Tibial artery (tissue), 4 donors: ENCODE data around the gene POLL.

ENCODE experiments used
- DNase-seq, 2 donors: peaks; one replicate each; pipeline ENCODE4 v3.0.0-alpha.2; 2019
- H3K27ac ChIP-seq, 2 donors: fragments of 200-600 bp; sonication (generic) in 1 of 2; 1 replicate in 1 of 2; 2 replicates in 1 of 2; pipeline ENCODE4 v1.5.1; 2018 to 2019; ENCODE audit warnings: mild to moderate bottlenecking in 1 of 2
- H3K27me3 ChIP-seq, 2 donors: fragments of 200-600 bp; sonication (generic) in 1 of 2; one replicate each; pipeline versions ENCODE4 v1.5.1 to v1.6.0; 2016 to 2019
- H3K36me3 ChIP-seq, 3 donors: fragments of 200-600 bp; sonication (generic) in 2 of 3; one replicate each; pipeline ENCODE4 v1.5.1; 2016 to 2019; ENCODE audit warnings: mild to moderate bottlenecking in 2 of 3
- H3K4me1 ChIP-seq, 4 donors: fragments of 200-600 bp; sonication (generic) in 2 of 4; 1 replicate in 3 of 4; 2 replicates in 1 of 4; pipeline ENCODE4 v1.5.1; 2016 to 2019
- H3K4me3 ChIP-seq, 2 donors: fragments of 200-600 bp; sonication (generic) in 1 of 2; 1 replicate in 1 of 2; 2 replicates in 1 of 2; pipeline ENCODE4 v1.5.1; 2018 to 2019; ENCODE audit warnings: mild to moderate bottlenecking in 2 of 2
- H3K9me3 ChIP-seq, 3 donors: fragments of 200-600 bp; sonication (generic) in 1 of 3; one replicate each; pipeline ENCODE4 v1.5.1; 2016 to 2019
- intact Hi-C: fragments of 100-400 bp; cut with DNase I; formaldehyde crosslinking; loops from one replicate; pipeline ENCODE4 v1.15.0; 2023; ENCODE audit warnings: low total_unique reads
- TF ChIP-seq, protein P1 (sequence below), 2 experiments: fragments of 200-600 bp in 1 of 2; fragments of 450-650 bp in 1 of 2; IDR thresholded peaks; one replicate each; pipeline ENCODE4 v1.5.1; 2017 to 2019; ENCODE audit warnings: antibody characterized with exemption in 2 of 2, mild to moderate bottlenecking in 1 of 2, moderate library complexity in 1 of 2

Gene POLL

DNA sequence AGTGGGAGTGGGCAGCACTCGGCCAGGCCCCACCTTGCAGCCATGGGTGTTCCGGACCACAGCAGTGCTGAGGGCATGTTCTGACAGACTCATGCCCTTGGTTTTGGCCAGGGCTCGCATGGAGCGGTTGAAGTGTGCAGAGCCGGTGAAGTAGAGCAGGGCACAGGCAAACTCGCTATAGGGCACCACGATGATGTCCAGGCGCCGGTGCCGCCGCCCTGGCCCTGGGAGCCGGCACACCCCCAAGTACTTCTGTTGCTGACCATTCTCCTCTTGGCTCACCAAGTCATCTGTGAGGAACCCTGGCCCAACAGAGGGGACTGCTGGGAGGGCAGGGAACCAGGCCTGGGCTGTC lies 8.6 kb downstream of the POLL start:
- Histone ChIP-seq H3K4me3 (no peak overlapping the region), H3K4me1 (no peaks in the 10 kb centered on the region), H3K27me3 (no peaks in the 10 kb centered on the region), H3K27ac (no peak overlapping the region), H3K36me3 (peaks cover 25 to 87% (median 74%) of the 10 kb centered on the region in 3 donors), H3K9me3 (no peaks in the 10 kb centered on the region)
- DNase-seq, result no peak
- TF ChIP-seq, protein P1, sequence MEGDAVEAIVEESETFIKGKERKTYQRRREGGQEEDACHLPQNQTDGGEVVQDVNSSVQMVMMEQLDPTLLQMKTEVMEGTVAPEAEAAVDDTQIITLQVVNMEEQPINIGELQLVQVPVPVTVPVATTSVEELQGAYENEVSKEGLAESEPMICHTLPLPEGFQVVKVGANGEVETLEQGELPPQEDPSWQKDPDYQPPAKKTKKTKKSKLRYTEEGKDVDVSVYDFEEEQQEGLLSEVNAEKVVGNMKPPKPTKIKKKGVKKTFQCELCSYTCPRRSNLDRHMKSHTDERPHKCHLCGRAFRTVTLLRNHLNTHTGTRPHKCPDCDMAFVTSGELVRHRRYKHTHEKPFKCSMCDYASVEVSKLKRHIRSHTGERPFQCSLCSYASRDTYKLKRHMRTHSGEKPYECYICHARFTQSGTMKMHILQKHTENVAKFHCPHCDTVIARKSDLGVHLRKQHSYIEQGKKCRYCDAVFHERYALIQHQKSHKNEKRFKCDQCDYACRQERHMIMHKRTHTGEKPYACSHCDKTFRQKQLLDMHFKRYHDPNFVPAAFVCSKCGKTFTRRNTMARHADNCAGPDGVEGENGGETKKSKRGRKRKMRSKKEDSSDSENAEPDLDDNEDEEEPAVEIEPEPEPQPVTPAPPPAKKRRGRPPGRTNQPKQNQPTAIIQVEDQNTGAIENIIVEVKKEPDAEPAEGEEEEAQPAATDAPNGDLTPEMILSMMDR (IDR thresholded peaks at IDR 0.05), result no peak
- intact Hi-C loops, result no loop called here

- DNase-seq, result no peak
- intact Hi-C loops, result no loop called here
- peaks cover 25 to 84% (median 74%) of the 10 kb centered on the region in 3 donors for H3K36me3 ChIP-seq
- no peak overlapping the region for H3K4me3 ChIP-seq
- TF ChIP-seq, protein P1 (IDR thresholded peaks at IDR 0.05), result no peak
- no peak overlapping the region for H3K27ac ChIP-seq
- H3K9me3 ChIP-seq, result no peaks in the 10 kb centered on the region
- no peaks in the 10 kb centered on the region for H3K27me3 ChIP-seq
- H3K4me1 ChIP-seq, result no peaks in the 10 kb centered on the region
Measured at GRCh38 chr10:101578803-101579515, 9.1 kb downstream of the POLL start.

DNA sequence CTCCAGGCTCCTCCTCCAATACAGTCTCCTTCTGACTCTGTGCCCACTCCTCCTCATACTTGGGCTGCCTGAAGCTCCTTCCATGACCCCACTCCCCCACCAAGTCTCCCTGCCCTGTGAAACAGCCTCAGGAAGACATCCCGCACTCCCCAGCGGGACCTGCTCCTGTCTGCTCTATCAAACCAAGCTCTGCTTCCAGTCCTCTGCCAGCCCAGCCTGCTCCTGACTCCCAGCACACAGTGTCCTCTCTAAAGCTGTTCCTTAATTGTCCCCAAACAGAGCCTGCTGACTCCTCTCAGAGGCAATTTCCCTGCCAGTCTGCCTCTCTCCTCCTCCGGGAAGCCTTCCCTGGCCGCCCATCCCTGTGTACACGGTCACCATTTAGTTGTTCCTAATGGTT lies 9.9 kb downstream of the POLL start:
- intact Hi-C loops, result no loop called here
- TF ChIP-seq, protein P1 (IDR thresholded peaks at IDR 0.05), result no peak
- Histone ChIP-seq H3K36me3 (peaks cover 25 to 76% (median 66%) of the 10 kb centered on the region in 3 donors), H3K27me3 (no peaks in the 10 kb centered on the region), H3K4me3 (no peak overlapping the region), H3K27ac (no peak overlapping the region), H3K4me1 (no peaks in the 10 kb centered on the region), H3K9me3 (peaks cover 0 to 4% (median 4%) of the 10 kb centered on the region in 3 donors)
- no peak for DNase-seq

GRCh38 chr10:101577121-101577871 lies 10.8 kb downstream of the POLL start:
- Histone ChIP-seq H3K4me1 (no peaks in the 10 kb centered on the region), H3K4me3 (no peak overlapping the region), H3K9me3 (peaks cover 0 to 13% (median 12%) of the 10 kb centered on the region in 3 donors), H3K27ac (no peak overlapping the region), H3K36me3 (peaks cover 25 to 73% (median 64%) of the 10 kb centered on the region in 3 donors), H3K27me3 (no peaks in the 10 kb centered on the region)
- intact Hi-C loops, result no loop called here
- DNase-seq, result no peak
- TF ChIP-seq, protein P1 (IDR thresholded peaks at IDR 0.05), result no peak

- peaks cover 0 to 13% (median 12%) of the 10 kb centered on the region in 3 donors for H3K9me3 ChIP-seq
- intact Hi-C loops, result no loop called here
- H3K27ac ChIP-seq, result no peak overlapping the region
- no peak for DNase-seq
- no peaks in the 10 kb centered on the region for H3K27me3 ChIP-seq
- TF ChIP-seq, protein P1 (IDR thresholded peaks at IDR 0.05), result no peak
- H3K36me3 ChIP-seq, result peaks cover 25 to 65% (median 54%) of the 10 kb centered on the region in 3 donors
- H3K4me1 ChIP-seq, result no peaks in the 10 kb centered on the region
- no peak overlapping the region for H3K4me3 ChIP-seq
Measured at GRCh38 chr10:101576211-101576863, 11.7 kb downstream of the POLL start.
